ENCODE data around the gene DAPK2.

DNA sequence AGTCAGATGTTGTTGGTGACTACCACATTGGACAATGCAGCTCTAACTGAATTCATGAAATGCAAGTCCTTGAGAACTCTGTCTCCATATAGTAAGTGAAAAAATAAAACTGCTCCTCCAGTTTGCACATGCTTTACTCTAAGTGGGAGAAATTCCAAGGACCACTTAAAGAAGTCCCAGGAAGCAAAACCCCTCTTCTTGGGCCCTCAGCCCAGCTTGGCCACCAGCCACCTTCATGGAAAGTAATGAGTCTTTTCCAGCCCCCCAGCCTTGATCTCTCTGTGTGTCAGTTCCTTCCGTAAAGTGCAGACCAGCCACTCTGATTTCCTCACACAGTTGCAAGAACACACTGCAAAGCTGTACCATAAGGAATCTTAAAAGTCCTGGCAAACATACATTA, 34.5 kb downstream of the DAPK2 start:
- TF ChIP-seq, protein P1, sequence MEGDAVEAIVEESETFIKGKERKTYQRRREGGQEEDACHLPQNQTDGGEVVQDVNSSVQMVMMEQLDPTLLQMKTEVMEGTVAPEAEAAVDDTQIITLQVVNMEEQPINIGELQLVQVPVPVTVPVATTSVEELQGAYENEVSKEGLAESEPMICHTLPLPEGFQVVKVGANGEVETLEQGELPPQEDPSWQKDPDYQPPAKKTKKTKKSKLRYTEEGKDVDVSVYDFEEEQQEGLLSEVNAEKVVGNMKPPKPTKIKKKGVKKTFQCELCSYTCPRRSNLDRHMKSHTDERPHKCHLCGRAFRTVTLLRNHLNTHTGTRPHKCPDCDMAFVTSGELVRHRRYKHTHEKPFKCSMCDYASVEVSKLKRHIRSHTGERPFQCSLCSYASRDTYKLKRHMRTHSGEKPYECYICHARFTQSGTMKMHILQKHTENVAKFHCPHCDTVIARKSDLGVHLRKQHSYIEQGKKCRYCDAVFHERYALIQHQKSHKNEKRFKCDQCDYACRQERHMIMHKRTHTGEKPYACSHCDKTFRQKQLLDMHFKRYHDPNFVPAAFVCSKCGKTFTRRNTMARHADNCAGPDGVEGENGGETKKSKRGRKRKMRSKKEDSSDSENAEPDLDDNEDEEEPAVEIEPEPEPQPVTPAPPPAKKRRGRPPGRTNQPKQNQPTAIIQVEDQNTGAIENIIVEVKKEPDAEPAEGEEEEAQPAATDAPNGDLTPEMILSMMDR (conservative IDR thresholded peaks at IDR 0.05), result no peak
- no peak for TF ChIP-seq ZFX (IDR thresholded peaks at IDR 0.05)

Measured in C4-2B (cell line).